ENCODE data around the gene NPHP4. TPM values are rescaled to one million over a fixed set of nuclear protein-coding genes. Genes with fewer than 3 reads are reported as not detected.

NPHP4 gene
- total and polyA plus RNA-seq, 9 of the 15 experiments (the other 6 are each of a cell fraction or from before 2014, with no cell fraction given) = 0.52 to 26.2 (median 6.7) TPM

DNA sequence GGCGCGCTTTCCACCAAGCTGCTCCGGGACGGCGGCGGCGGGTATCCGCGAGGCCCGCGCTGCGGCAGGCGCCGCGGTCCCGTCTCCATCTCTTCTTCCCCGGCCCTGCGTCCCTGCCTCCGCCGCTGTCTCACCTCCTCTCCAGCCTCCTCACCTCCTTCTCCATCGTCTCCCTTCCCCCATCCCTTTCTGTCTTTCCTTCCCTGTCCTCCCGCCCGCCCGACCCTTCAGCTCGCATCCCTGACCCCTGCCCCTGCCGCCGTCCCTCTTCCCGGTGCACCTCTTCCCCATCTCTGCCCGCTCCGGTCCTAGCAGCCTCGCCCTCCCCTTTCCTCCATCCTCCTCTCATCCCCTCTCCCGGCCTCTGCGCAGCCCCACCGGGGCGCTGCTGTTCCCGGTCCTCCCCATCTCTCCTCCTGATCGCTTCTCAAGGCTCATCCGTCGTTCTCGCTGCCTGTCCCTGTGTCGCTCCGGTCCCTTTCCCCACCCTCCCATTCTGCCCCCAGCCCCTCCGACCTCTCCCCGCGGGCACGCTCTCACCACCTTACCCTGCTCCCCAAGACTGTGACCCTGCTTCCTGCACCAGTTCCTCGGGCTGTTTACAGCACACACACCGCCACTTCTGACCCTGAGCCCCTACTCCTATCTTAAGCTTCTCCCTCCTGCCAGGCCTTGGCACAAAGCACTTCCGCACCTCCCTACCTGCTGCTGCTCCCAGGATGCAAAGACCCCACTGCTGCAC is 760 bp upstream of the NPHP4 start (continued):
- TF ChIP-seq SPI1 (IDR thresholded peaks at IDR 0.05; ENCODE audit: borderline replicate concordance, low read depth, low read length) (no peak), CCNT2 (IDR thresholded peaks at IDR 0.05; ENCODE audit: borderline replicate concordance, extremely low read depth, insufficient read length, low read depth, low read length) (peak; percentile 72)

- ATAC-seq (peak; percentile 35), DNase-seq (ENCODE audit: extremely low read depth in 1 of 4, low spot score in 3 of 4) (peak; percentile 58 to 81 (median 79)), FAIRE-seq (no peak)
- H3K9ac ChIP-seq (ENCODE audit: insufficient read depth in 1 of 2, low read depth in 2 of 2, low read length in 2 of 2) = peak overlapping the region; percentile 77 to 98; a peak in 3 of 4 replicates
- peak overlapping the region; percentile 83 for H3K4me3 ChIP-seq
- peaks cover 41% of the 10 kb centered on the region for H3K79me2 ChIP-seq (ENCODE audit: control insufficient read depth, insufficient read depth, low read length)
- H3K36me3 ChIP-seq (ENCODE audit: control insufficient read depth, insufficient read depth, low read length) = peaks cover 18% of the 10 kb centered on the region; the same call in 2 of the 3 replicates
- no peaks in the 10 kb centered on the region for H3K9me3 ChIP-seq (replicated peaks; ENCODE audit: control insufficient read depth, insufficient read depth, low read depth, low read length)
- WGBS (ENCODE audit: insufficient coverage, low coverage, missing lambda C conversion rate) = 1% methylated on average over 44 of the region's 60 CpGs
- ChIA-PET CTCF (ENCODE audit: low intra/inter-chr PET ratio) (no interaction called here), POLR2A (interaction anchor here (1.5 kb wide), 2 partner anchors 9 to 130 kb away, joined by 4 to 11 read pairs; no protein-coding TSS in a partner anchor)
- no peaks in the 10 kb centered on the region for H3K27me3 ChIP-seq (ENCODE audit: control insufficient read depth in 2 of 2, insufficient read depth in 2 of 2, low read length in 2 of 2)
- peaks cover 12% of the 10 kb centered on the region for H3K9me1 ChIP-seq (ENCODE audit: control insufficient read depth, insufficient read depth, low read length)
- peak overlapping the region; percentile 86 for H3K27ac ChIP-seq (ENCODE audit: extremely low read depth, low read depth, low read length)
- H3K4me2 ChIP-seq (ENCODE audit: insufficient read depth, low read length) = peak overlapping the region; percentile 77
- in situ Hi-C loops (cut with MboI) = no loop called here
- H2AFZ ChIP-seq (ENCODE audit: low read depth, low read length) = peak overlapping the region; percentile 97
- BruUV-seq (replicated peaks) = no TSS peak
- peaks cover 3% of the 10 kb centered on the region for H4K20me1 ChIP-seq (replicated peaks; ENCODE audit: control insufficient read depth, insufficient read depth, low read length)
- intact Hi-C loops (cut with micrococcal nuclease) = loop anchor here (2.0 to 5.0 kb wide), 2 partner anchors 74 to 213 kb away; no protein-coding TSS in a partner anchor
- peaks cover 18 to 60% of the 10 kb centered on the region in 2 experiments; a peak in 4 of 5 replicates for H3K4me1 ChIP-seq (replicated peaks in 1 of 2; ENCODE audit: control insufficient read depth in 2 of 2, insufficient read depth in 2 of 2, low read length in 2 of 2)
- TF ChIP-seq EGR1 (conservative IDR thresholded peaks at IDR 0.05) = peak; percentile 53
- TF ChIP-seq ZNF668 (CRISPR knock-in tag; IDR thresholded peaks at IDR 0.05) = no peak
- no peak for TF ChIP-seq GABPB1 (CRISPR knock-in tag; IDR thresholded peaks at IDR 0.05)
- no peak for TF ChIP-seq PHF21A (IDR thresholded peaks at IDR 0.05; ENCODE audit: borderline replicate concordance, low read depth)
- TF ChIP-seq, protein P1, sequence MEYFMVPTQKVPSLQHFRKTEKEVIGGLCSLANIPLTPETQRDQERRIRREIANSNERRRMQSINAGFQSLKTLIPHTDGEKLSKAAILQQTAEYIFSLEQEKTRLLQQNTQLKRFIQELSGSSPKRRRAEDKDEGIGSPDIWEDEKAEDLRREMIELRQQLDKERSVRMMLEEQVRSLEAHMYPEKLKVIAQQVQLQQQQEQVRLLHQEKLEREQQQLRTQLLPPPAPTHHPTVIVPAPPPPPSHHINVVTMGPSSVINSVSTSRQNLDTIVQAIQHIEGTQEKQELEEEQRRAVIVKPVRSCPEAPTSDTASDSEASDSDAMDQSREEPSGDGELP (CRISPR knock-in tag; IDR thresholded peaks at IDR 0.05; ENCODE audit: borderline replicate concordance) = peak; percentile 33; the same call in 1 of the 2 replicates
- no peak for TF ChIP-seq ILK (tag; IDR thresholded peaks at IDR 0.05; ENCODE audit: borderline replicate concordance, low read depth)
- no peak for TF ChIP-seq FOSL1 (tag; conservative IDR thresholded peaks at IDR 0.05)
- no peak for TF ChIP-seq SRSF1 (IDR thresholded peaks at IDR 0.05; ENCODE audit: low read depth, low read length)
- no peak for TF ChIP-seq ZNF512 (tag; IDR thresholded peaks at IDR 0.05)
- TF ChIP-seq NKRF (IDR thresholded peaks at IDR 0.05; ENCODE audit: borderline replicate concordance) = no peak
- no peak for TF ChIP-seq NEUROD1 (IDR thresholded peaks at IDR 0.05; ENCODE audit: borderline replicate concordance, low read depth, low read length, partially characterized antibody)
- TF ChIP-seq HDAC1 (IDR thresholded peaks at IDR 0.05) = peak in 1 of 2 experiments; percentile 37; a peak in 1 of 4 replicates
Measured at GRCh38 chr1:5991381-5992025, 722 bp downstream of the NPHP4 start.
